Lung microvascular endothelial cell (primary cell): ENCODE results near the gene RNF144B. TPM values are rescaled to one million over a fixed set of nuclear protein-coding genes. Genes with fewer than 3 reads are reported as not detected.
"Not testable (repeated sequence)": the region's sequence is repeated elsewhere in the genome, so short reads cannot be mapped to it uniquely, and the experiment has no call there.

Experiments
- DNase-seq, 2 donors: peaks; one replicate each; pipeline versions ENCODE4 v3.0.0 to v3.0.0-alpha.2; 2010; ENCODE audit warnings: low read depth in 2 of 2
- total RNA-seq: library from RNA; depleted of rRNA; stranded (reverse); fragments of >200 nt; gene quantifications from 2 replicates; pipeline ENCODE4 v1.2.1, GENCODE V29; 2014

RNF144B gene
- 10.3 and 32.0 TPM in 2 replicates for total RNA-seq

- peak; percentile 80 to 93 for DNase-seq
These were observed at the start of gene RNF144B for GRCh38 chr6:18387061-18387721. Gene RNF144B, plus strand, starts transcription at chr6:18387350. Its CDS starts 12,185 bp downstream, at chr6:18399535.

- no peak for DNase-seq
These were observed 47.6 kb upstream of the RNF144B start for GRCh38 chr6:18339599-18339998.

GRCh38 chr6:18340781-18341551, 46.2 kb upstream of the RNF144B start:
- no peak for DNase-seq

DNA sequence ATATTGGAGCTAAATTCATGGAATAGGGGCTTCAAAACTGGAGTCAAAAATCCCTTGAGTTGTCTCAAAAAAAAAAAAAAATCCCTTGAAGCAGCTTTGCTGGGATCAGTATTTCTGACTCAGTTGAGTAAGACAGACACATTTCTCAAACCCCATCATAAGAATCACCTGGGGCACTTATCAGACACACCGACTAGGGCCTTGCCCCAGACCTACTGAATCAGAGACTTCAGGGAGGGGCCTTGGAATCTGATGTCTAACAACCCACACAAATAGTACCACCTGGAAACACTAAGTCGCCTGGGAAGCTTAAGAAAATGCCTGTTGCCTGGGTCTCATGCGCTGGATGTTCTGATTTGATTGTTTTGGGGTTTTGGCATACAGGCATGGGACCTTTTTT, 44.9 kb upstream of the RNF144B start:
- DNase-seq = no peak

DNA sequence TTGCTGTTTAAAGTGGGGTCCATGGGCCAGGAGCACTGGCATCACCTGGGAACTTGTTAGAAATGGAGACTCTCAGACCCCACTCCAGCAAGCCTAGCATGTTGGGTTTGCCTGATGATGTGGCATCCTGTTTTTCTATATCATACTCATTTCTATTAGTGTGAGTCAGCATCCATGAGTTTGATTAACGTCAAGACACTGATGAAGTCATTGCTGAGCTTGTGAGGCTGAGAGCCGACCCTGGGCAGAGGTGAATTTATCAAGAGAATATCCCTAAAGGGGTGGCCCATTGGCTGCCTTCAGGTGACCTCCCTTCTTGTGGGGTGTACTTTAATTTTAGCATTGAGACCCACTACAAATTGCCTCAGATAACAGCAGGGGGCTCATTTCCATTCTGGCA, 43.4 kb upstream of the RNF144B start:
- DNase-seq = peak; percentile 24 to 95

DNA sequence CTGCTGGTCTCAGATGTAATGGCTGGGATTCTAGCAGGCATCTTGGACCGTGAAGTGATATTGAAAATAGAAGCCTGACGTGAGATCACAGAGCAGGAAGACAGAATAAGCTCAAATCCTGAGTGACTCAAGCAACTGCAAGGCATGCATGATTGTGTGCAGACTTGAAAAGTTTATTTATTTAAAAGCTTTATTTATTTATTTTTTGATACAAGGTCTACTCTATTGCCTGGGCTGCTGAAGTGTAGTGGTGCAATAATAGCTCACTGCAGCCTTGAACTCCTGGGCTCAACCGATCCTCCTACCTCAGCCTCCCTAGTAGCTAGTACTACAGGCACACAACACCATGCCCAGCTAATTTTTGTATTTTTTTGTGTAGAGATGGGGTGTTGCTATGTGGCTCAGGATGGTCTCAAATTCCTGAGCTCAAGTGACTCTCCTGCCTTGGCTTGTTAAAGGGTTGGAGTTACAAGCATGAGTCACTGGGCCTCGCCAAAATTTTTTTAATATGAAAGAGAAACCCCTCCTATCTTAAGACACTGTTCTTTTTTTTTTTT, 40.1 kb upstream of the RNF144B start:
- DNase-seq = peak in 1 of 2 donors; percentile 93

GRCh38 chr6:18347866-18348265, 39.3 kb upstream of the RNF144B start:
- DNase-seq = no peak

- DNase-seq = no peak
These were observed 37.8 kb upstream of the RNF144B start for GRCh38 chr6:18349386-18349785.

DNA sequence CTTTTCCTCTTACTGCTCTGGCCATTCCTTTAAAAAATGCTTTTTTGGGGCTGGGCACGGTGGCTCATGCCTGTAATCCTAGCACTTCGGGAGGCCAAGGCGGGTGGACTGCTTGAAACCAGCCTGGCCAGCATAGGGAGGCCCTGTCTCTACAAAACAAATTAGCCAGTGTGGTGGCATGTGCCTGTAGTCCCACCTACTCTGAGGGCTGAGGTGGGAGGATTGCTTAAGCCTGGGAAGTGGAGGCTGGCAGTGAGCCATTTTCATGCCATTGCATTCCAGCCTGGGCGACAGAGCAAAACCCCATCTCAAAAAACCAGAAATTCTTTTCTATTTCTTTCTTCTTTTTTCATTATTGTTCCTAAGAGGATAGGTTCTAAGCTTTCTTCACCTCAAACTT, 36.9 kb upstream of the RNF144B start:
- no peak for DNase-seq

DNA sequence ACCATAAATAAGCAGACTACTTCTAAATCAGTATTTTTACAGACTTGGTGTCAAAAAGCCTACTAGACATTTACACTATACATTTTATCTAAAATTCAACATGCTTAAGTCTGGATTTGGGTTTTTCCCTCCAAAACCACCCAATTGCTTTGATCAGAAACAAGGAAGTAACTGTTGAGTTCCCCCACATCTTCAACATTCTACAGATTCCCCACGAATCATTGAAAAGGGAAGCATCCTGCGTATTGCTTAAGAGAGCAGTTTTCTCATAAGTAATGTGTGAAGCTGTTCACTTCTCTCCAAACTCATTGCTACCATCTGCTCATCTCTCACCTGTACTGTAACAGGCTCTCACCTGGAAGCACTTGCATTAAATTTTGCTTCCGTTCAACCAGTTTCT, 36.4 kb upstream of the RNF144B start:
- DNase-seq = no peak

GRCh38 chr6:18352001-18352400, 35.1 kb upstream of the RNF144B start:
- no peak for DNase-seq

- DNase-seq = no peak
These were observed 34.3 kb upstream of the RNF144B start for GRCh38 chr6:18352842-18353241.

- no peak for DNase-seq
These were observed 33.9 kb upstream of the RNF144B start for GRCh38 chr6:18353251-18353650.

GRCh38 chr6:18357546-18357945, 29.6 kb upstream of the RNF144B start:
- DNase-seq = not testable (repeated sequence)

DNA sequence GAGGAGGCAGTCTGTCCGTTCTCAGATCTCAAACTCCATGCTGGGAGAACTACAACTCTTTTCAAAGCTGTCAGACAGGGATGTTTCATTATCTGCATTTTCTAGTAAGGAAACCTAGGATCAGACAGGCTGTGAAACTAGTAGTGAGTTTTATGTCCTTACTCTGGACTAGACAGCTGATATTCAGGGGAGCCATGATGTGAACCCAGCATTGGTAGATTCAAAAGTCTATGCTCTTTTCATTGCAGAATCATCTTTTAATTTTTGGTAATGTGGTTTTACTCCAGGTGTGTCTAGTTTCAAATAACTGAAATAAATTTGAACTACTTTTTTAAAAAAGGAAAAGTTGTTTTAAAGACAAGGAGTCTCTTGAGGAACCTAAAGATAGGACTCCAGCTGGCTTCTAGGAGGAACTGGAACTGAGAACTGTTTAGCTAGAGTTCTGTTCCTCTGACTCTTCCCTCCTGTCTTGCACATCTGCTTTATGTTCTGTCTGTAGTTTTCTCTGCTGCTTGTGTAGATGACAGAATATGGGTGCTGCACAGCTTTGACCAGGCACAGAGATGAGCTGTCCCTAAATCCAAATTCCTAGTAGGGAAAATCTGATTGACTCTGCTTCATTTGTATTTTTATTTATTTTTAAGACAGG, 27.8 kb upstream of the RNF144B start:
- DNase-seq = no peak

- no peak for DNase-seq
These were observed 27.0 kb upstream of the RNF144B start for GRCh38 chr6:18360188-18360587.

DNA sequence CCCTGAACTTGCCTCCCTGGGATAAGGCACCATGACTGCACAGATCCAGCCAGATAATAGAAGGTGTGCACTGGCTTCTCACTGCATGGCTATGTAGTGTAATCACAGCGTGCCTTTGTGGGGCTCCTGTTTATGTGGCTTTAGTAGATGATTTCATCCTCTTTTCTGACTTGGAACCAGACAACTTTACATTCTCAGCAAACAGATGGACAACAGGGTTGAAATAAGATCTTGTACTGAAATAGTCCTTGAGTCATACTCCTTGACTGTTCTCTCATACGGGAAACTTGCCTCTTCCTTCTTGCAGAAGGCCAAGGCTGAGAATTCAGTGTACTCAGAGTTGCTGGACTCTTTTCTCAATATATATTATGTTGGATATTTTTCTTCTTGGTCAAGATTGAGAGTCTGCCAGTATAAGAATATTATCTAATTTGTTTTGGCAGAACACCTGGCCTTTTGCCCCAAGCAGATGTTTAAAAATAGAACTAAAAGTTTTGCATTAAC, 25.0 kb upstream of the RNF144B start:
- DNase-seq = peak in 1 of 2 donors; percentile 91

DNA sequence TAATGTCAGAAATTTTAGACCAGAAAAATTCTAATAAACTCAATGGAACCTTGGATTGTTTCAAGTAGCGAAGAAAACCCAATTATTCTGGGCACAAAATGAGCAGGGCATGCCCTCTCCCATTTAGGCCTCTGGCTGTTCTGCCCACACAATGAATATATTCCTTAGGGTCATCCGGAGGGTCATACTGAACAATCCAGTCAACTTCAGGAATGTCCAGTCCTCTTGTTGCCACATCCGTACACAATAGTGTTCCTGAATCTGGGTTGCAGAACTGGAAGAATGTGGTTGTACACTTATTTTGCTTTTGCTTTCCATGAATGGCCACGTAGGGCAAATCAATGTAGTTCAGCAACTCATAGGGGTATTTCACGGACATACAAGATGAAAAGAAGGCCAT, 23.4 kb upstream of the RNF144B start:
- DNase-seq = peak in 1 of 2 donors; percentile 89

DNA sequence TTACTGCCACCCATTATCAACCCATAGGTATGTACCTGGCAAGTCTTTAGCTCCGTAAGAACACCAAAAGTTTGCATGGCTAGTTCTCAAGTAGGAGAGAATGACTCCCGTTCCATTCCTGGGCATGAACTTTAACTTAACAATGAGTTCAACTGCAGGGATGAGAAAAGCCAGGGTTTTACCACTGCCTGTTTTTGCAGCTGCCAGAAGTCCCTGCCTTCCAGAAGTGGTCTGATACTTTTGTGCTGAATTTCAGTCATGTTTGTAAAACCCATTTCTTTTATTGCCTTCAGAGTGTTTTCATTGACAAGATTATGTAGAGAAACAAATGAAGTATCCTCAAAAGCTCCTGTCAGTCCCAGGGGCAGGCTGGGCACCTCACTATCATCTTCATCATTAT, 22.6 kb upstream of the RNF144B start:
- not testable (repeated sequence) for DNase-seq

DNA sequence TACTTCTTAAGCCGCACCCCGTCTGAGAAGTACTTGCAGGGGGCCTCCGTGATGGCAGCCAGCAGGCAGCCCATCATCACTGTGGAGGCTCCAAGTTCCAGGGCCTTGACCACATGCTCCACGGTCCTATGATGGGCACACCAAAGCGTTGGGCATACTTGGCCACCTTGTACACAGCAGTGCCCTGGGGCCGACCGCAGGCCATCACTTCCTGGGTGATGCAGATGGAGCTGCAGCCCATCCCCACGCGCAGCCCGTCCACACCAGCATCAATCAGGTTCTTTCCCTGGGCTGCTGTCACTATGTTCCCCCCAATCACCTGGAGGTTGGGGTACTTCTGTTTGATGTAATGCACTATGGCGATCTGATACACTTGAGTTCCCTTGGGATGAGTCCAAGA, 19.8 kb upstream of the RNF144B start:
- DNase-seq = no peak

- no peak for DNase-seq
These were observed 18.7 kb upstream of the RNF144B start for GRCh38 chr6:18368277-18369105.
